ENCODE results near the gene DHX58.

The DHX58 gene

DNA sequence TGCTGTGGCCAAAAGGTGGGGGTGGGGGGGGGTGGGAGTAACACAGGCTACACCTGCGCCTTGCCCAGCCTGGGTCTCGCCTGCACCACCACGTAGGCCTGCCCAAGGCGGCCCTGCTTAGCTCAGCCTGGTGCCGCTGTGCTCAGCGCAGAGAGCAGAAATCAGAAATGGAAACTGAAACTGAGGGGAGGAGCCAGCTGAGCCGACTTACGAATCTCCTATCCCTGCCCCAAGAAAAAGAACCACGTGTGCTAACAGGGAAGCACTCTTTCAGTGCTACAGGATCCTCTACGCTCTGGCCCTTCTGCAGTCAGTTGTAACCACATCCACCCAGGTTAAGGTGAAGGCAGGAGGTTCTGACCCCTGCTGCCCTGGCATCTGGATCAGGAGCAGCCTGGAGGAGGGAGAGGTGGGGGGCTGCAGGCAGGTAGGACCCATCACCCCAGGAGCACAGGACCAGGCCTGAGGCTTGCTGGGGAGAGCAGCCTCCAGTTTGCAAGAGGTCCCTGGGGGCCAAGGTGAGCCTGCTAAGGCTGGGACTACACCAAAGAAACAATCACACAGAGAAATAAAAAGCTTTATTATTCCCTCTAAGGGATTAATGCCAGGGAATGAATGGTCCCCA is at the start of gene DHX58:
Gene DHX58 (minus strand): TSS at position 163 of the 625 bp plus-strand sequence. CDS start 822 bp downstream, outside the sequence.
- H3K4me1 ChIP-seq (ENCODE audit: control insufficient read depth in 1 of 2, insufficient read depth in 1 of 2, low read depth in 1 of 2, low read length in 1 of 2) = peaks cover 16 to 23% of the 10 kb centered on the region in 2 experiments
- H3K36me3 ChIP-seq = peaks cover 4% of the 10 kb centered on the region
- peak within 1 kb of the TSS; percentile 86 for H3K27ac ChIP-seq

DNA sequence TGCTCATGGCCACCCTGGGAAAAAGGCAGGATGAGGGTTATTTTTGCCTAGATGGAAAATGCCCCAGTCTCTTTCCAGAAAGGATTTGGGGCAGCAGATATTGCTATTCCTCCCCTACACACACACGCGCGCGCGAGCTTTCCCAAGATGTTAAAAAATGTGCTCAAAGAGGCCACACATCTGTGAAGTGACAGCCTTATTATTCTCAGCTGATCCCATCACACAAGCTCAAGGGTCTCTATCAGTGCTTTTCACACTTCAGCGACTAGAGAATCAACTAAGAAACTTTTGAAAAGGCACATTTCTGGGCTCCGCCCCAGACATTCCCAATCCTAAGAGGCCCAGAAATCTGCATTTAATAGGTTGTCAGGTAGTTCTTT is 48.0 kb upstream of the DHX58 start:
- H3K27ac ChIP-seq = no peak overlapping the region
- H3K9me3 ChIP-seq = no peaks in the 10 kb centered on the region
- peaks cover 21 to 24% of the 10 kb centered on the region in 2 experiments for H3K4me1 ChIP-seq (ENCODE audit: control insufficient read depth in 1 of 2, insufficient read depth in 1 of 2, low read depth in 1 of 2, low read length in 1 of 2)
- no peaks in the 10 kb centered on the region for H3K27me3 ChIP-seq
- no peaks in the 10 kb centered on the region for H3K36me3 ChIP-seq
- TF ChIP-seq, protein P1, sequence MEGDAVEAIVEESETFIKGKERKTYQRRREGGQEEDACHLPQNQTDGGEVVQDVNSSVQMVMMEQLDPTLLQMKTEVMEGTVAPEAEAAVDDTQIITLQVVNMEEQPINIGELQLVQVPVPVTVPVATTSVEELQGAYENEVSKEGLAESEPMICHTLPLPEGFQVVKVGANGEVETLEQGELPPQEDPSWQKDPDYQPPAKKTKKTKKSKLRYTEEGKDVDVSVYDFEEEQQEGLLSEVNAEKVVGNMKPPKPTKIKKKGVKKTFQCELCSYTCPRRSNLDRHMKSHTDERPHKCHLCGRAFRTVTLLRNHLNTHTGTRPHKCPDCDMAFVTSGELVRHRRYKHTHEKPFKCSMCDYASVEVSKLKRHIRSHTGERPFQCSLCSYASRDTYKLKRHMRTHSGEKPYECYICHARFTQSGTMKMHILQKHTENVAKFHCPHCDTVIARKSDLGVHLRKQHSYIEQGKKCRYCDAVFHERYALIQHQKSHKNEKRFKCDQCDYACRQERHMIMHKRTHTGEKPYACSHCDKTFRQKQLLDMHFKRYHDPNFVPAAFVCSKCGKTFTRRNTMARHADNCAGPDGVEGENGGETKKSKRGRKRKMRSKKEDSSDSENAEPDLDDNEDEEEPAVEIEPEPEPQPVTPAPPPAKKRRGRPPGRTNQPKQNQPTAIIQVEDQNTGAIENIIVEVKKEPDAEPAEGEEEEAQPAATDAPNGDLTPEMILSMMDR (IDR thresholded peaks at IDR 0.05) = no peak
- no peak overlapping the region for H3K4me3 ChIP-seq (ENCODE audit: low read depth in 1 of 2, low read length in 1 of 2)

More for the DNA sequence above, at the start of gene DHX58:
- Histone ChIP-seq H3K9me3 (no peaks in the 10 kb centered on the region), H3K27me3 (no peaks in the 10 kb centered on the region), H3K4me3 (ENCODE audit: low read depth in 1 of 2, low read length in 1 of 2) (peak within 1 kb of the TSS; percentile 63 to 68)
- TF ChIP-seq, protein P1 (IDR thresholded peaks at IDR 0.05) = peak; percentile 22

DNA sequence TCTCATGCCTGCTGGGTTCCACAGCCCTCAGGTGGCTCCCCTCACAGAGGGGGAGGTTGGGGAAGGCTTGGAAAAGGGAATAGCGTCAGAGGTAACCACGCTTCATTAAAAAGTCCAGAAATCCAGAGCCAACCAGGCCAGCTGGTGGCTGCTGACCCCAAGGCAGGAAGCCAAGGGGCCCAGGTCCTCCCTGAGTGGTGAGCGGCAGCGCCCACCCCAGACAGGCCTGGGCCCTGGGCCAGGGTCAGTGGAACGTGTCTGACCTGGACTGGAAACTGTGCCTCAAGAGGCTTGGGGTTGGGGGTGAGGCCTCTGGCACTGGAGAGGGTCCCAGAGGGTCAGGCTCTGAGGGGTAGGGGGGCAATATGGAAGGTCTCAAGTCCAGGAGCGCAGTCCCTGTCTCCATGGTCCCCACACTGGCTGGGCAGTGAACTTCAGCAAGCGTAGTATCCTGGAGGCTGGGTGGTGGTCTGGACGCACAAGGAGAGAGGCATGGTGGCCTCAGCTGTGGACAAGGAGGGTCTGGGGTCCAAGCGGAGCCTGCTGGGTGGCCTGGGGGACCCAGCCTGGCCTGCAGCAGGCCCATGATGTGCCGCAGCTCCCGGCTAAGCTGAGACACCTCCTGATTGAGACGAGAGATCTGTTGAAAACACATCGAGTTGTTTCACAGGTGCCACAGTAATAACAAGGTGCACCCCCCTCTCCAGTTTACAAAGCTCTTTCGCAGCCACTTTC is 47.4 kb upstream of the DHX58 start:
- Histone ChIP-seq H3K36me3 (no peaks in the 10 kb centered on the region), H3K4me3 (ENCODE audit: low read depth in 1 of 2, low read length in 1 of 2) (no peak overlapping the region), H3K27me3 (no peaks in the 10 kb centered on the region), H3K27ac (no peak overlapping the region), H3K9me3 (no peaks in the 10 kb centered on the region), H3K4me1 (ENCODE audit: control insufficient read depth in 1 of 2, insufficient read depth in 1 of 2, low read depth in 1 of 2, low read length in 1 of 2) (peaks cover 26 to 27% of the 10 kb centered on the region in 2 experiments)
- TF ChIP-seq, protein P1 (IDR thresholded peaks at IDR 0.05) = no peak

DNA sequence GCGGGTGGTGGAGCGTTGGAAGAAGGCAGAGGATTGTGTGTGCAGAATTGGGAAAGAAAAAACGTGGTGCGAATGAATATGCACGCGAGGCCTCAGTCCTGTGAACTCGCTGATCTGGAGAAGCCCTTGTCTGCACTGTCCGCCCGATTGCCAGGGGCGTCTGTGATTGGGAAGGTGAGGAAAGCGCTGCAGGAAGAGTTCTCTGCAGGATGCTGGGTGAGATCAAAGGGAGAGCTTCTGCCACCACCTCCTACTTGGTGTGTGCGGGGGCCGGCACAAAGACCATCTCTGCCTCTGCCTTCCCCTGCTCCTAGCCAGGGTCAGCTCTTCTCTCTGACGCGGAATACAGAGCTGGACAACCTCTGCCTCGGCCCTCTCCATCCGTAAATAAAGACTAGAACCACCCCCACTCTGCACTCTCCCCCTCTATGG is 43.1 kb upstream of the DHX58 start:
- H3K4me1 ChIP-seq (ENCODE audit: control insufficient read depth in 1 of 2, insufficient read depth in 1 of 2, low read depth in 1 of 2, low read length in 1 of 2) = peaks cover 18 to 25% of the 10 kb centered on the region in 2 experiments
- H3K27ac ChIP-seq = peak overlapping the region; percentile 90
- no peaks in the 10 kb centered on the region for H3K27me3 ChIP-seq
- H3K36me3 ChIP-seq = peaks cover 15% of the 10 kb centered on the region
- TF ChIP-seq, protein P1 (IDR thresholded peaks at IDR 0.05) = no peak
- no peaks in the 10 kb centered on the region for H3K9me3 ChIP-seq
- peak overlapping the region; percentile 82 to 98 for H3K4me3 ChIP-seq (ENCODE audit: low read depth in 1 of 2, low read length in 1 of 2)

DNA sequence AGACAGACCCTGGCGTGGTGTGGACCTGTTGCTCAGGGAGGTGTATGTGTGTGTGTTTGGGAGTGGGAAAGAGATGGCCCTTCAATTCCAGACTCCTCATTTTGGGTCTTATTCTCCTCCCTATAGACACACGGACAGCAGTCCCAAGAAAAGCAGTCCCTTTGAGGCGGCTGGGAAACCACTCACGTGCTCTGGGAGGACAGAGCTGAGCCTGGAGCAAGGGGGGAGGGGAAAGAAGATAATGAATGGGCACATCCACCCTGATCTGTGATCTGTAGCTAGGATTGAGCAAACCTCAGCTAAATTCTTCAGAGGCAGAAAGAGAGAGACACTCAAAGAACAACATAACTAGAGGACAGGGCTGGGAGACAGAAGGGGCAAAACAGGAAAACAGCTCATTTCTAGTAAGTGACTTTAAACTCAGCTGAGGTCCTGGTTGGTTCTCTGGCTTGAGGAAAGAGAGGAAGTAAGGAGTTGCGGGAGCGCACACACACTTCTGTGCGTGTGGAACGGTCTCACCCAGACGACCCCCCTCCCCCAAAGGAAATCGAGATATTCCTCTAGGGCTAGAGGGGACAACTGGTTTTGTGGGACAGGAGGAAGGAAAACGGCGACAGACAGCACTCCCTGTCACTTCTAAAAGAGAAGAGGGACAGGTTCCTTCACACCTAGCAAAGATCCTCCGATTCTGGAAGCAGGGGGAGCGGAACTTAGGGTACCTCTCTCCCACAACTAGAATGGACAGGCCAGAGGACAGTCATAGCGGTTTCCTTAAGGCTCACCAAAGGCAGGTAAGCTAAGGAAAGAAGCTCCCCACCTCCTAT is 41.6 kb upstream of the DHX58 start:
- H3K9me3 ChIP-seq = no peaks in the 10 kb centered on the region
- H3K27me3 ChIP-seq = no peaks in the 10 kb centered on the region
- peak overlapping the region; percentile 90 for H3K27ac ChIP-seq
- TF ChIP-seq, protein P1 (IDR thresholded peaks at IDR 0.05) = no peak
- H3K4me3 ChIP-seq (ENCODE audit: low read depth in 1 of 2, low read length in 1 of 2) = peak overlapping the region; percentile 82 to 98
- peaks cover 18 to 25% of the 10 kb centered on the region in 2 experiments for H3K4me1 ChIP-seq (ENCODE audit: control insufficient read depth in 1 of 2, insufficient read depth in 1 of 2, low read depth in 1 of 2, low read length in 1 of 2)
- peaks cover 24% of the 10 kb centered on the region for H3K36me3 ChIP-seq
